Fibroblast of lung (primary cell): ENCODE results near the gene RABEP1. TPM values are rescaled to one million over a fixed set of nuclear protein-coding genes. Genes with fewer than 3 reads are reported as not detected.
A peak's percentile ranks its signal among the peaks of the same experiment; 100 is the strongest.
"Not testable (repeated sequence)": the region's sequence is repeated elsewhere in the genome, so short reads cannot be mapped to it uniquely, and the experiment has no call there.

ENCODE experiments used
- DNase-seq, 2 donors: peaks; one replicate each; pipeline versions ENCODE4 v3.0.0 to v3.0.0-alpha.2; 2010; ENCODE audit warnings: low read depth in 2 of 2
- H2AFZ ChIP-seq: 2 replicates; pipeline ENCODE4 v1.5.1; 2012; ENCODE audit warnings: low read length, control low read depth, inconsistent platforms
- H3K27ac ChIP-seq: 2 replicates; pipeline ENCODE4 v1.5.1; 2011; ENCODE audit warnings: low read length, control low read depth; ENCODE audit not compliant: insufficient read depth
- H3K27me3 ChIP-seq: 2 replicates; pipeline ENCODE4 v1.5.1; 2011; ENCODE audit warnings: mild to moderate bottlenecking, low read length; ENCODE audit not compliant: control insufficient read depth, insufficient read depth
- H3K36me3 ChIP-seq: 2 replicates; pipeline ENCODE4 v1.5.1; 2011; ENCODE audit warnings: low read length; ENCODE audit not compliant: control insufficient read depth, insufficient read depth
- H3K4me1 ChIP-seq: 2 replicates; pipeline ENCODE4 v1.5.1; 2011; ENCODE audit warnings: low read length; ENCODE audit not compliant: control insufficient read depth, insufficient read depth; ENCODE audit errors: extremely low read depth
- H3K4me2 ChIP-seq: 2 replicates; pipeline ENCODE4 v1.5.1; 2011; ENCODE audit warnings: low read length, control low read depth; ENCODE audit not compliant: insufficient read depth; ENCODE audit errors: extremely low read depth
- H3K4me3 ChIP-seq, 4 experiments: fragments of 200-600 bp in 1 of 4; sonication (generic) in 1 of 4; replicated peaks in 1 of 4; 2 replicates each; pipeline ENCODE4 v1.5.1; 2011 to 2016; ENCODE audit warnings: low read length in 4 of 4, low read depth in 3 of 4, mild to moderate bottlenecking in 3 of 4, control low read depth in 2 of 4, inconsistent platforms in 1 of 4, mixed read lengths in 1 of 4; ENCODE audit not compliant: insufficient read depth in 1 of 4; ENCODE audit errors: control extremely low read depth in 1 of 4
- H3K79me2 ChIP-seq: 2 replicates; pipeline ENCODE4 v1.5.1; 2012; ENCODE audit warnings: mild to moderate bottlenecking, low read length, inconsistent platforms; ENCODE audit not compliant: control insufficient read depth, insufficient read depth
- H3K9ac ChIP-seq: 2 replicates; pipeline ENCODE4 v1.5.1; 2011; ENCODE audit warnings: mild to moderate bottlenecking, low read length, control low read depth; ENCODE audit not compliant: insufficient read depth
- H3K9me3 ChIP-seq: 2 replicates; pipeline ENCODE4 v1.5.1; 2012; ENCODE audit warnings: low read depth, low read length; ENCODE audit not compliant: control insufficient read depth, insufficient read depth
- H4K20me1 ChIP-seq: 2 replicates; pipeline ENCODE4 v1.5.1; 2011; ENCODE audit warnings: low read length; ENCODE audit not compliant: control insufficient read depth, insufficient read depth; ENCODE audit errors: extremely low read depth
- CTCF ChIP-seq, 2 donors: IDR thresholded peaks in 1 of 2; conservative IDR thresholded peaks in 1 of 2; 1 replicate in 1 of 2; 2 replicates in 1 of 2; pipeline ENCODE4 v1.5.1; 2011 to 2012; ENCODE audit warnings: low read length in 2 of 2, control low read depth in 1 of 2, inconsistent platforms in 1 of 2, low read depth in 1 of 2, mild to moderate bottlenecking in 1 of 2
- EZH2 ChIP-seq: IDR thresholded peaks from 2 replicates; pipeline ENCODE4 v1.5.1; 2012; ENCODE audit warnings: low read length, control low read depth, mild to moderate bottlenecking; ENCODE audit errors: missing control alignments
- polyA plus RNA-seq, 2 donors: library from polyadenylated mRNA; depleted of rRNA in 1 of 2; stranded (reverse) in 1 of 2; unstranded in 1 of 2; fragments of >200 nt; gene quantifications; 2 replicates each; pipeline ENCODE4 v1.2.1, GENCODE V29; 2011 to 2012; ENCODE audit warnings: missing spikeins in 1 of 2
- total RNA-seq: library from RNA; depleted of rRNA; stranded (reverse); fragments of >200 nt; gene quantifications from 2 replicates; pipeline ENCODE4 v1.2.1, GENCODE V29; 2014

Gene RABEP1
- total and polyA plus RNA-seq, 2 donors (not counting 1 experiment from before 2014, with no cell fraction given): 46.3 to 64.4 TPM

GRCh38 chr17:5236938-5237540 is 45.0 kb upstream of the RABEP1 start:
- no peaks in the 10 kb centered on the region for H3K9me3 ChIP-seq
- no peaks in the 10 kb centered on the region for H3K79me2 ChIP-seq
- no peak for DNase-seq
- no peak overlapping the region for H3K9ac ChIP-seq
- H3K27ac ChIP-seq: no peak overlapping the region
- H3K4me1 ChIP-seq: no peaks in the 10 kb centered on the region
- H4K20me1 ChIP-seq: no peaks in the 10 kb centered on the region
- no peak overlapping the region for H3K4me3 ChIP-seq
- TF ChIP-seq EZH2: no peak
- no peak for TF ChIP-seq CTCF (conservative IDR thresholded peaks at IDR 0.05 in 1 of 2, IDR thresholded peaks at IDR 0.05 in 1 of 2; ENCODE audit: low read depth in 1 of 2, low read length in 2 of 2)
- H2AFZ ChIP-seq: no peak overlapping the region
- no peaks in the 10 kb centered on the region for H3K36me3 ChIP-seq
- H3K4me2 ChIP-seq: no peak overlapping the region
- H3K27me3 ChIP-seq: no peaks in the 10 kb centered on the region

DNA sequence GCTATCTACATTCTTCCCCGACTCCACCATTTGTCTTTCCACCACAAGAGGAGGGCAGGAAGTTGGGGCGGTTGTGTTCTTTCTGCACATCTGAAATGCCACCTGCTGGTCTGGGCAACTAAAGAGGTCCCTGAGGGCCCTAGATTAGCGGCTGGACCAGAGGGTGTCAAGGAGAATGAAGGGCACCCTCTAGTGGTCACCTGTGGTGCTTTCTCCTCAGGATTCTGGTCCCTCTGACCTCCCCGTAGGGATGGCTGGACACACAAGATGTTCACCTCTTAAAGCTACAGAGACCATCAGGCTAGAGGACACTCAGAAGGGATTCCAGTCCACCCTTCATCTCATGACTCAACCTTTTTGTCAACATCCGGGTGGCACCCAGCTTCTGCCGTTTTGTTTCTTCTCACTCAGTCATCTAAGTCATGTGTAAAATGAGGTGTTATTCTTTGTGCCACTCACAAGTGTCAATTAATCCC is 44.5 kb upstream of the RABEP1 start:
- peak; percentile 30 to 45 for DNase-seq
- Histone ChIP-seq H3K79me2 (no peaks in the 10 kb centered on the region), H3K4me2 (no peak overlapping the region), H3K4me3 (no peak overlapping the region), H3K27ac (no peak overlapping the region), H3K9me3 (no peaks in the 10 kb centered on the region), H3K27me3 (no peaks in the 10 kb centered on the region), H4K20me1 (no peaks in the 10 kb centered on the region), H3K4me1 (no peaks in the 10 kb centered on the region), H3K9ac (no peak overlapping the region), H2AFZ (no peak overlapping the region), H3K36me3 (no peaks in the 10 kb centered on the region)
- TF ChIP-seq CTCF (conservative IDR thresholded peaks at IDR 0.05 in 1 of 2, IDR thresholded peaks at IDR 0.05 in 1 of 2; ENCODE audit: low read depth in 1 of 2, low read length in 2 of 2) (peak; percentile 51 to 62), EZH2 (no peak)

GRCh38 chr17:5238333-5238732 is 43.8 kb upstream of the RABEP1 start:
- H3K36me3 ChIP-seq: no peaks in the 10 kb centered on the region
- no peak overlapping the region for H2AFZ ChIP-seq
- DNase-seq: no peak
- no peak overlapping the region for H3K4me3 ChIP-seq
- no peak overlapping the region for H3K27ac ChIP-seq
- no peak overlapping the region for H3K9ac ChIP-seq
- no peak overlapping the region for H3K4me2 ChIP-seq
- H4K20me1 ChIP-seq: no peaks in the 10 kb centered on the region
- no peaks in the 10 kb centered on the region for H3K79me2 ChIP-seq
- no peaks in the 10 kb centered on the region for H3K9me3 ChIP-seq
- H3K4me1 ChIP-seq: no peaks in the 10 kb centered on the region
- TF ChIP-seq EZH2 (no peak), CTCF (conservative IDR thresholded peaks at IDR 0.05 in 1 of 2, IDR thresholded peaks at IDR 0.05 in 1 of 2; ENCODE audit: low read depth in 1 of 2, low read length in 2 of 2) (no peak)
- no peaks in the 10 kb centered on the region for H3K27me3 ChIP-seq

GRCh38 chr17:5239769-5240168 is 42.3 kb upstream of the RABEP1 start:
- H2AFZ ChIP-seq: not testable (repeated sequence)

More at GRCh38 chr17:5239769-5240168, 42.3 kb upstream of the RABEP1 start:
- H4K20me1 ChIP-seq, H3K4me2 ChIP-seq, H3K4me1 ChIP-seq, H3K4me3 ChIP-seq, H3K9me3 ChIP-seq, H3K27ac ChIP-seq, DNase-seq, H3K79me2 ChIP-seq, H3K36me3 ChIP-seq, H3K9ac ChIP-seq, H3K27me3 ChIP-seq: not testable (repeated sequence)
